Neural cell (in vitro differentiated cells): ENCODE results near the gene NELFA. TPM values are rescaled to one million over a fixed set of nuclear protein-coding genes. Genes with fewer than 3 reads are reported as not detected.

Experiments
- H2AFZ ChIP-seq: fragments of 200-600, 300-800 bp; sonication (generic), shearing (Covaris generic); 2 replicates; pipeline ENCODE4 v1.6.0; 2014; ENCODE audit warnings: low read depth, mild to moderate bottlenecking, antibody characterized with exemption, low read length, moderate library complexity
- H3F3A ChIP-seq: fragments of 200-600 bp; shearing (Covaris generic); 2 replicates; pipeline ENCODE4 v1.6.1; 2016; ENCODE audit warnings: mild to moderate bottlenecking, moderate library complexity, mixed read lengths, antibody characterized with exemption, low read length; ENCODE audit not compliant: insufficient read depth, poor library complexity, severe bottlenecking
- H3K27ac ChIP-seq: fragments of 200-600, 300-800 bp; sonication (generic), shearing (Covaris generic); 2 replicates; pipeline ENCODE4 v1.5.1; 2014; ENCODE audit warnings: mild to moderate bottlenecking, low read length, moderate library complexity
- H3K27me3 ChIP-seq: fragments of 300-800, 200-600 bp; sonication (generic), shearing (Covaris generic); 2 replicates; pipeline ENCODE4 v1.6.0; 2014; ENCODE audit warnings: mild to moderate bottlenecking, low read depth, low read length, moderate library complexity; ENCODE audit not compliant: insufficient read depth
- H3K36me3 ChIP-seq: fragments of 300-800, 200-600 bp; sonication (generic), shearing (Covaris generic); 2 replicates; pipeline ENCODE4 v1.5.1; 2014; ENCODE audit warnings: mild to moderate bottlenecking, antibody characterized with exemption, low read length, moderate library complexity; ENCODE audit not compliant: insufficient read depth
- H3K4me2 ChIP-seq: fragments of 300-800, 200-600 bp; sonication (generic), shearing (Covaris generic); 2 replicates; pipeline ENCODE4 v1.6.0; 2014; ENCODE audit warnings: mild to moderate bottlenecking, low read length
- H3K4me3 ChIP-seq: fragments of 300-800, 200-600 bp; sonication (generic), shearing (Covaris generic); 2 replicates; pipeline ENCODE4 v1.5.1; 2014; ENCODE audit warnings: mild to moderate bottlenecking, low read length, moderate library complexity
- H3K79me2 ChIP-seq: fragments of 200-600 bp; shearing (Covaris generic); replicated peaks from 2 replicates; pipeline ENCODE4 v1.6.0; 2014; ENCODE audit warnings: mild to moderate bottlenecking, low read length, moderate library complexity; ENCODE audit not compliant: insufficient read depth
- H3K9ac ChIP-seq: fragments of 300-800, 200-600 bp; sonication (generic), shearing (Covaris generic); 2 replicates; pipeline ENCODE4 v1.6.1; 2016; ENCODE audit warnings: mild to moderate bottlenecking, low read length, mixed read lengths
- H3K9me2 ChIP-seq: fragments of 200-600 bp; shearing (Covaris generic); 2 replicates; pipeline ENCODE4 v1.6.1; 2016; ENCODE audit warnings: mild to moderate bottlenecking, low read length, mixed read lengths; ENCODE audit not compliant: insufficient read depth
- H3K9me3 ChIP-seq: fragments of 200-600, 300-800 bp; sonication (generic), shearing (Covaris generic); 2 replicates; pipeline ENCODE4 v1.6.1; 2016; ENCODE audit warnings: mild to moderate bottlenecking, mixed run types, low read length, moderate library complexity, mixed read lengths
- H4K20me1 ChIP-seq: fragments of 200-600 bp; shearing (Covaris generic); 2 replicates; pipeline ENCODE4 v1.6.1; 2016; ENCODE audit warnings: mild to moderate bottlenecking, mixed run types; ENCODE audit not compliant: insufficient read depth
- EP300 ChIP-seq: fragments of 450-650 bp; conservative IDR thresholded peaks from 2 replicates; pipeline ENCODE4 v1.6.1; 2014; ENCODE audit warnings: antibody characterized with exemption, mild to moderate bottlenecking, moderate library complexity; ENCODE audit not compliant: poor library complexity, severe bottlenecking
- EZH2 ChIP-seq: fragments of 200-600, 300-800 bp; shearing (Covaris generic), sonication (generic); IDR thresholded peaks from 2 replicates; pipeline ENCODE4 v1.6.1; 2014; ENCODE audit warnings: antibody characterized with exemption, low read length, borderline replicate concordance, mild to moderate bottlenecking; ENCODE audit not compliant: insufficient read depth, poor library complexity, severe bottlenecking
- MXI1 ChIP-seq: fragments of 450-650 bp; conservative IDR thresholded peaks from 2 replicates; pipeline ENCODE4 v1.6.1; 2014; ENCODE audit warnings: antibody characterized with exemption, mild to moderate bottlenecking; ENCODE audit not compliant: poor library complexity, severe bottlenecking
- POLR2AphosphoS5 ChIP-seq: IDR thresholded peaks from 2 replicates; pipeline ENCODE4 v1.6.1; 2012
- RAD21 ChIP-seq: fragments of 450-650 bp; conservative IDR thresholded peaks from 2 replicates; pipeline ENCODE4 v1.6.1; 2014; ENCODE audit warnings: antibody characterized with exemption, mild to moderate bottlenecking, moderate library complexity
- SMC3 ChIP-seq: fragments of 450-650 bp; conservative IDR thresholded peaks from 2 replicates; pipeline ENCODE4 v1.6.1; 2014; ENCODE audit warnings: antibody characterized with exemption, mild to moderate bottlenecking, moderate library complexity; ENCODE audit not compliant: poor library complexity
- TAF1 ChIP-seq: IDR thresholded peaks from 2 replicates; pipeline ENCODE4 v1.6.1; 2012; ENCODE audit warnings: low read depth
- polyA plus RNA-seq: library from polyadenylated mRNA; depleted of rRNA; stranded (reverse); fragments of >200 nt; gene quantifications from 2 replicates; pipeline ENCODE4 v1.2.3, GENCODE V29; 2014
- TF ChIP-seq, protein P1 (sequence below): fragments of 450-650 bp; IDR thresholded peaks from 2 replicates; pipeline ENCODE4 v1.5.1; 2014; ENCODE audit warnings: antibody characterized with exemption, mild to moderate bottlenecking, moderate library complexity; ENCODE audit not compliant: poor library complexity, severe bottlenecking
- TF ChIP-seq, protein P2 (sequence below): IDR thresholded peaks from 2 replicates; pipeline ENCODE4 v1.6.1; 2012; ENCODE audit warnings: borderline replicate concordance

NELFA gene
- polyA plus RNA-seq, 1 donor from 2014 or later, result 40.5 TPM

DNA sequence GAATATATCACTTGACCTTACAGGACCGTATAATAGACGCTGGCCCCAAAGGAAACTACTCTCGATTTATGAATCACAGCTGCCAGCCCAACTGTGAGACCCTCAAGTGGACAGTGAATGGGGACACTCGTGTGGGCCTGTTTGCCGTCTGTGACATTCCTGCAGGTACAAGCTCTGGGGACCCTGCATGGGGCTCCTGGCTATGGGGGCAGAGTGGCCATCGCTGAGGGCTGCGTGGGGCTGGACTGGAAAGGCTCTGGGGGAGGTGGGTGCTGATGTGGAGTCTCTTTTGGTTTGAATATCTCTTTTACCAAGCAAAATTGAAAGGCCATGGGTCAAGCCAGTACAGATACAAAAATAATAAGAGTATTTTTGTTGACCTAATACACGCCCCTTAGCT lies 33.9 kb downstream of the NELFA start:
- Histone ChIP-seq H3K36me3 (peaks cover 10% of the 10 kb centered on the region), H2AFZ (no peak overlapping the region), H3K79me2 (no peaks in the 10 kb centered on the region), H3K4me2 (no peak overlapping the region), H3K27ac (no peak overlapping the region), H3K4me3 (no peak overlapping the region), H4K20me1 (no peaks in the 10 kb centered on the region), H3K9me2 (no peaks in the 10 kb centered on the region), H3K9me3 (no peaks in the 10 kb centered on the region), H3K9ac (no peak overlapping the region), H3F3A (no peaks in the 10 kb centered on the region), H3K27me3 (no peaks in the 10 kb centered on the region)
- TF ChIP-seq, protein P1, sequence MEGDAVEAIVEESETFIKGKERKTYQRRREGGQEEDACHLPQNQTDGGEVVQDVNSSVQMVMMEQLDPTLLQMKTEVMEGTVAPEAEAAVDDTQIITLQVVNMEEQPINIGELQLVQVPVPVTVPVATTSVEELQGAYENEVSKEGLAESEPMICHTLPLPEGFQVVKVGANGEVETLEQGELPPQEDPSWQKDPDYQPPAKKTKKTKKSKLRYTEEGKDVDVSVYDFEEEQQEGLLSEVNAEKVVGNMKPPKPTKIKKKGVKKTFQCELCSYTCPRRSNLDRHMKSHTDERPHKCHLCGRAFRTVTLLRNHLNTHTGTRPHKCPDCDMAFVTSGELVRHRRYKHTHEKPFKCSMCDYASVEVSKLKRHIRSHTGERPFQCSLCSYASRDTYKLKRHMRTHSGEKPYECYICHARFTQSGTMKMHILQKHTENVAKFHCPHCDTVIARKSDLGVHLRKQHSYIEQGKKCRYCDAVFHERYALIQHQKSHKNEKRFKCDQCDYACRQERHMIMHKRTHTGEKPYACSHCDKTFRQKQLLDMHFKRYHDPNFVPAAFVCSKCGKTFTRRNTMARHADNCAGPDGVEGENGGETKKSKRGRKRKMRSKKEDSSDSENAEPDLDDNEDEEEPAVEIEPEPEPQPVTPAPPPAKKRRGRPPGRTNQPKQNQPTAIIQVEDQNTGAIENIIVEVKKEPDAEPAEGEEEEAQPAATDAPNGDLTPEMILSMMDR, result no peak
- no peak for TF ChIP-seq POLR2AphosphoS5
- no peak for TF ChIP-seq RAD21
- TF ChIP-seq TAF1, result no peak
- TF ChIP-seq EP300, result no peak
- TF ChIP-seq, protein P2, sequence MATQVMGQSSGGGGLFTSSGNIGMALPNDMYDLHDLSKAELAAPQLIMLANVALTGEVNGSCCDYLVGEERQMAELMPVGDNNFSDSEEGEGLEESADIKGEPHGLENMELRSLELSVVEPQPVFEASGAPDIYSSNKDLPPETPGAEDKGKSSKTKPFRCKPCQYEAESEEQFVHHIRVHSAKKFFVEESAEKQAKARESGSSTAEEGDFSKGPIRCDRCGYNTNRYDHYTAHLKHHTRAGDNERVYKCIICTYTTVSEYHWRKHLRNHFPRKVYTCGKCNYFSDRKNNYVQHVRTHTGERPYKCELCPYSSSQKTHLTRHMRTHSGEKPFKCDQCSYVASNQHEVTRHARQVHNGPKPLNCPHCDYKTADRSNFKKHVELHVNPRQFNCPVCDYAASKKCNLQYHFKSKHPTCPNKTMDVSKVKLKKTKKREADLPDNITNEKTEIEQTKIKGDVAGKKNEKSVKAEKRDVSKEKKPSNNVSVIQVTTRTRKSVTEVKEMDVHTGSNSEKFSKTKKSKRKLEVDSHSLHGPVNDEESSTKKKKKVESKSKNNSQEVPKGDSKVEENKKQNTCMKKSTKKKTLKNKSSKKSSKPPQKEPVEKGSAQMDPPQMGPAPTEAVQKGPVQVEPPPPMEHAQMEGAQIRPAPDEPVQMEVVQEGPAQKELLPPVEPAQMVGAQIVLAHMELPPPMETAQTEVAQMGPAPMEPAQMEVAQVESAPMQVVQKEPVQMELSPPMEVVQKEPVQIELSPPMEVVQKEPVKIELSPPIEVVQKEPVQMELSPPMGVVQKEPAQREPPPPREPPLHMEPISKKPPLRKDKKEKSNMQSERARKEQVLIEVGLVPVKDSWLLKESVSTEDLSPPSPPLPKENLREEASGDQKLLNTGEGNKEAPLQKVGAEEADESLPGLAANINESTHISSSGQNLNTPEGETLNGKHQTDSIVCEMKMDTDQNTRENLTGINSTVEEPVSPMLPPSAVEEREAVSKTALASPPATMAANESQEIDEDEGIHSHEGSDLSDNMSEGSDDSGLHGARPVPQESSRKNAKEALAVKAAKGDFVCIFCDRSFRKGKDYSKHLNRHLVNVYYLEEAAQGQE, result no peak
- TF ChIP-seq MXI1, result no peak
- TF ChIP-seq SMC3, result no peak
- no peak for TF ChIP-seq EZH2

DNA sequence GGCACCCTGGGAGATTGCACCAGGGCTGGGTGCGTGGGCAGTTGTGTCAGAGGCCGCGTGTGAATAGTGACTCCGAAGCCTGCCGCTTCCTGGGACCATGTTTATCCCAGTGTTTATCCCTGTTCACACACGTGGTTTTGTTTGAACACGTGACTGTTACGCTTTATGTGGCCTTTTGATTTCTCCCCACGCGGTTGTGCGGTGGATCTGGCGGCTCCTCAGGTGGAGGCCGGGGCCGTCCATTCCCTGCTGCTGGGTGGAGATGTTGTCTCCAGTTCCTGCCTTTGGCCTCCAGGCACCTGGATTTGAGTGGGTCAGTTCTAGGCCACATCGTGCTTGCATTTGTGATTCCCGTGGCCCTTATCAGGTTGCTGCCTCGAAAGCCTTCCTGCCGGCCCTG lies 35.1 kb downstream of the NELFA start:
- no peak overlapping the region for H3K27ac ChIP-seq
- no peaks in the 10 kb centered on the region for H4K20me1 ChIP-seq
- peaks cover 9% of the 10 kb centered on the region for H3K36me3 ChIP-seq
- no peak overlapping the region for H3K9ac ChIP-seq
- no peaks in the 10 kb centered on the region for H3K9me3 ChIP-seq
- TF ChIP-seq EP300, result no peak
- TF ChIP-seq TAF1, result no peak
- TF ChIP-seq, protein P1, result no peak
- no peak for TF ChIP-seq MXI1
- TF ChIP-seq, protein P2, result no peak
- TF ChIP-seq SMC3, result no peak
- no peak for TF ChIP-seq POLR2AphosphoS5
- no peak for TF ChIP-seq EZH2
- no peak overlapping the region for H3K4me2 ChIP-seq
- H3K79me2 ChIP-seq, result no peaks in the 10 kb centered on the region
- no peaks in the 10 kb centered on the region for H3F3A ChIP-seq
- H3K9me2 ChIP-seq, result no peaks in the 10 kb centered on the region
- no peak overlapping the region for H2AFZ ChIP-seq
- H3K4me3 ChIP-seq, result no peak overlapping the region
- no peaks in the 10 kb centered on the region for H3K27me3 ChIP-seq
